ENCODE results near the gene OTOP2. TPM values are rescaled to one million over a fixed set of nuclear protein-coding genes. Genes with fewer than 3 reads are reported as not detected.
"Not testable (repeated sequence)": the region's sequence is repeated elsewhere in the genome, so short reads cannot be mapped to it uniquely, and the experiment has no call there.

Gene OTOP2
- total and polyA plus RNA-seq, 12 donors = 0.03 to 0.11 TPM; not detected in 10

- WGBS, 4 donors = 71 to 82% (median 78%) methylated on average over 6 of the region's 6 CpGs
- H3K27ac ChIP-seq = no peak overlapping the region
- H3K4me1 ChIP-seq (replicated peaks in 1 of 2) = no peaks in the 10 kb centered on the region
- H3K4me3 ChIP-seq = no peak overlapping the region
- no peak for DNase-seq
- no peaks in the 10 kb centered on the region for H3K36me3 ChIP-seq (replicated peaks in 1 of 2)
- intact Hi-C loops (cut with DNase I) = no loop called here
- no peaks in the 10 kb centered on the region for H3K9me3 ChIP-seq (replicated peaks in 1 of 3)
- TF ChIP-seq POLR2A (IDR thresholded peaks at IDR 0.05) (no peak), CTCF (IDR thresholded peaks at IDR 0.05) (no peak)
- no peaks in the 10 kb centered on the region for H3K27me3 ChIP-seq
These were observed 20.4 kb upstream of the OTOP2 start for GRCh38 chr17:74903671-74904070.

- no peak for DNase-seq
- no peak overlapping the region for H3K4me3 ChIP-seq
- intact Hi-C loops (cut with DNase I) = no loop called here
These were observed 19.2 kb upstream of the OTOP2 start for GRCh38 chr17:74904687-74905409.

GRCh38 chr17:74906214-74906793 lies 17.8 kb upstream of the OTOP2 start:
- H3K4me3 ChIP-seq; H3K27ac ChIP-seq; H3K36me3 ChIP-seq (replicated peaks in 1 of 2); H3K27me3 ChIP-seq; DNase-seq; H3K4me1 ChIP-seq (replicated peaks in 1 of 2); H3K9me3 ChIP-seq (replicated peaks in 1 of 3); intact Hi-C loops (cut with DNase I): not testable (repeated sequence)
- 56 to 75% (median 69%) methylated on average over 6 of the region's 6 CpGs for WGBS, 4 donors

More at GRCh38 chr17:74904687-74905409, 19.2 kb upstream of the OTOP2 start:
- TF ChIP-seq CTCF (IDR thresholded peaks at IDR 0.05) = no peak
- H3K27me3 ChIP-seq = no peaks in the 10 kb centered on the region
- 64 to 80% (median 71%) methylated on average over 6 to 7 of the region's 7 CpGs for WGBS, 4 donors
- H3K9me3 ChIP-seq (replicated peaks in 1 of 3) = no peaks in the 10 kb centered on the region
- H3K4me1 ChIP-seq (replicated peaks in 1 of 2) = no peaks in the 10 kb centered on the region
- no peak overlapping the region for H3K27ac ChIP-seq
- no peaks in the 10 kb centered on the region for H3K36me3 ChIP-seq (replicated peaks in 1 of 2)

- DNase-seq = no peak
- WGBS, 4 donors = 93 to 99% (median 95%) methylated on average over 22 to 34 of the region's 34 CpGs
- no peaks in the 10 kb centered on the region for H3K27me3 ChIP-seq
- no peak overlapping the region for H3K4me3 ChIP-seq
- intact Hi-C loops (cut with DNase I) = no loop called here
- no peaks in the 10 kb centered on the region for H3K4me1 ChIP-seq (replicated peaks in 1 of 2)
- TF ChIP-seq POLR2A (IDR thresholded peaks at IDR 0.05) (no peak), CTCF (IDR thresholded peaks at IDR 0.05) (no peak)
- H3K36me3 ChIP-seq (replicated peaks in 1 of 2) = no peaks in the 10 kb centered on the region
- no peaks in the 10 kb centered on the region for H3K9me3 ChIP-seq (replicated peaks in 1 of 3)
- no peak overlapping the region for H3K27ac ChIP-seq
These were observed 17.1 kb upstream of the OTOP2 start for GRCh38 chr17:74907012-74907411.

- H3K4me3 ChIP-seq; H3K36me3 ChIP-seq (replicated peaks in 1 of 2); H3K9me3 ChIP-seq (replicated peaks in 1 of 3); DNase-seq; H3K27me3 ChIP-seq; H3K4me1 ChIP-seq (replicated peaks in 1 of 2); H3K27ac ChIP-seq; intact Hi-C loops (cut with DNase I): not testable (repeated sequence)
- 64 to 74% (median 71%) methylated on average over 2 to 4 of the region's 4 CpGs for WGBS, 4 donors
These were observed 15.0 kb upstream of the OTOP2 start for GRCh38 chr17:74909097-74909496.

GRCh38 chr17:74911423-74911822 lies 12.7 kb upstream of the OTOP2 start:
- H3K9me3 ChIP-seq (replicated peaks in 1 of 3); H3K27ac ChIP-seq; DNase-seq; H3K4me3 ChIP-seq; H3K4me1 ChIP-seq (replicated peaks in 1 of 2); intact Hi-C loops (cut with DNase I); H3K27me3 ChIP-seq; H3K36me3 ChIP-seq (replicated peaks in 1 of 2): not testable (repeated sequence)
- 59 to 84% (median 65%) methylated on average over 5 to 8 of the region's 8 CpGs for WGBS, 4 donors

Measured in adrenal gland (tissue), 12 donors.